ENCODE measurements around the gene SELENON.
"Not testable (repeated sequence)": the region's sequence is repeated elsewhere in the genome, so short reads cannot be mapped to it uniquely, and the experiment has no call there.

The SELENON gene

GRCh38 chr1:25831569-25832196, 31.7 kb downstream of the SELENON start:
- DNase-seq (ENCODE audit: low read depth) = no peak

- DNase-seq (ENCODE audit: low read depth) = no peak
These were observed 32.5 kb downstream of the SELENON start for GRCh38 chr1:25832336-25833037.

GRCh38 chr1:25833158-25833557, 33.2 kb downstream of the SELENON start:
- DNase-seq (ENCODE audit: low read depth) = no peak

GRCh38 chr1:25834894-25835293, 34.9 kb downstream of the SELENON start:
- no peak for DNase-seq (ENCODE audit: low read depth)

- DNase-seq (ENCODE audit: low read depth) = no peak
These were observed 36.7 kb downstream of the SELENON start for GRCh38 chr1:25836695-25837094.

GRCh38 chr1:25837262-25837875, 37.4 kb downstream of the SELENON start:
- DNase-seq (ENCODE audit: low read depth) = no peak

- not testable (repeated sequence) for DNase-seq (ENCODE audit: low read depth)
These were observed 39.8 kb downstream of the SELENON start for GRCh38 chr1:25839808-25840207.

GRCh38 chr1:25843483-25843882, 43.5 kb downstream of the SELENON start:
- DNase-seq (ENCODE audit: low read depth) = no peak

- DNase-seq (ENCODE audit: low read depth) = no peak
These were observed 44.7 kb downstream of the SELENON start for GRCh38 chr1:25844536-25845337.

GRCh38 chr1:25845664-25846063, 45.7 kb downstream of the SELENON start:
- no peak for DNase-seq (ENCODE audit: low read depth)

- DNase-seq (ENCODE audit: low read depth) = no peak
These were observed 47.9 kb downstream of the SELENON start for GRCh38 chr1:25847929-25848328.

GRCh38 chr1:25848531-25848930, 48.5 kb downstream of the SELENON start:
- DNase-seq (ENCODE audit: low read depth) = no peak

GRCh38 chr1:25854554-25854953, 54.6 kb downstream of the SELENON start:
- DNase-seq (ENCODE audit: low read depth) = no peak

GRCh38 chr1:25856856-25857255, 56.9 kb downstream of the SELENON start:
- no peak for DNase-seq (ENCODE audit: low read depth)

GRCh38 chr1:25858494-25858893, 58.5 kb downstream of the SELENON start:
- no peak for DNase-seq (ENCODE audit: low read depth)

GRCh38 chr1:25858906-25859789, 59.2 kb downstream of the SELENON start, which contains the start of gene AUNIP:
TSS of gene AUNIP (minus strand) at chr1:25859457. CDS start at chr1:25859357, 100 bp downstream.
- peak; percentile 92 for DNase-seq (ENCODE audit: low read depth)

- DNase-seq (ENCODE audit: low read depth) = no peak
These were observed 61.6 kb downstream of the SELENON start for GRCh38 chr1:25861316-25862286.

GRCh38 chr1:25862785-25863485, 62.9 kb downstream of the SELENON start:
- no peak for DNase-seq (ENCODE audit: low read depth)

- DNase-seq (ENCODE audit: low read depth) = no peak
These were observed 63.7 kb downstream of the SELENON start for GRCh38 chr1:25863486-25864262.
